ENCODE results near the gene INTS1.

- TF ChIP-seq CTCF (IDR thresholded peaks at IDR 0.05) (peak; percentile 89 to 92), POLR2AphosphoS5 (IDR thresholded peaks at IDR 0.05) (no peak)
These were observed 30.2 kb downstream of the INTS1 start for GRCh38 chr7:1473864-1474512.
